ENCODE data around the gene CD55.

CD55 gene

GRCh38 chr1:207405814-207406213 is 84.3 kb downstream of the CD55 start:
- Histone ChIP-seq H3K27ac (no peak overlapping the region), H3K79me2 (no peaks in the 10 kb centered on the region), H3K9ac (no peak overlapping the region), H2AFZ (no peak overlapping the region), H3K9me3 (ENCODE audit: control insufficient read depth, low read length) (no peaks in the 10 kb centered on the region), H3K4me1 (no peaks in the 10 kb centered on the region), H3K36me3 (ENCODE audit: control insufficient read depth, insufficient read depth, low read length) (no peaks in the 10 kb centered on the region), H3K4me3 (ENCODE audit: low read depth, low read length) (no peak overlapping the region), H3K27me3 (ENCODE audit: control insufficient read depth, insufficient read depth, low read length) (no peaks in the 10 kb centered on the region), H3K4me2 (ENCODE audit: low read length) (no peak overlapping the region)
- TF ChIP-seq CTCF (IDR thresholded peaks at IDR 0.05), result no peak

GRCh38 chr1:207407655-207408260 is 86.3 kb downstream of the CD55 start:
- Histone ChIP-seq H2AFZ (no peak overlapping the region), H3K36me3 (ENCODE audit: control insufficient read depth, insufficient read depth, low read length) (no peaks in the 10 kb centered on the region), H3K9ac (no peak overlapping the region), H3K4me3 (ENCODE audit: low read depth, low read length) (no peak overlapping the region), H3K79me2 (no peaks in the 10 kb centered on the region), H3K4me2 (ENCODE audit: low read length) (no peak overlapping the region), H3K9me3 (ENCODE audit: control insufficient read depth, low read length) (no peaks in the 10 kb centered on the region), H3K27me3 (ENCODE audit: control insufficient read depth, insufficient read depth, low read length) (no peaks in the 10 kb centered on the region), H3K4me1 (no peaks in the 10 kb centered on the region), H3K27ac (no peak overlapping the region)
- no peak for TF ChIP-seq CTCF (IDR thresholded peaks at IDR 0.05)

Measured in parathyroid adenoma (tissue), 2 donors.